MCF 10A (cell line): ENCODE measurements around the gene DHX30. TPM values are rescaled to one million over a fixed set of nuclear protein-coding genes. Genes with fewer than 3 reads are reported as not detected.

ENCODE experiments used
- BruUV-seq: library from RNA; stranded (reverse); fragments of 400-500 nt; replicated peaks from 2 replicates; lab custom pipeline; 2021; lab: Mats Ljungman, UMichigan
- CTCF ChIA-PET: fragments of 300-600 bp; sonication (Branson Sonifier 250); formaldehyde crosslinking; extraction: SDS; loops from one replicate; lab custom pipeline; 2021; ENCODE audit warnings: antibody characterized with exemption, inconsistent platforms; lab: Yijun Ruan, JAX
- POLR2A ChIA-PET: fragments of 300-600, 350-650 bp; sonication (Branson Sonifier 250); formaldehyde crosslinking; extraction: SDS; loops from one replicate; lab custom pipeline; 2020; ENCODE audit warnings: antibody characterized with exemption, inconsistent platforms; lab: Yijun Ruan, JAX
- DNase-seq: peaks from one replicate; pipeline ENCODE4 v3.0.0-alpha.2; 2018; ENCODE audit not compliant: unreplicated experiment
- H3K27ac Mint-ChIP-seq: one replicate; pipeline ENCODE4 v1.8.0; 2022; ENCODE audit warnings: mild to moderate bottlenecking, low read depth, mixed read lengths; ENCODE audit not compliant: unreplicated experiment
- H3K27me3 Mint-ChIP-seq: one replicate; pipeline ENCODE4 v1.8.0; 2022; ENCODE audit warnings: mixed read lengths; ENCODE audit not compliant: insufficient read depth, unreplicated experiment
- H3K36me3 Mint-ChIP-seq: one replicate; pipeline ENCODE4 v1.8.0; 2022; ENCODE audit warnings: mild to moderate bottlenecking, moderate library complexity, mixed read lengths; ENCODE audit not compliant: insufficient read depth, unreplicated experiment
- H3K4me1 Mint-ChIP-seq: one replicate; pipeline ENCODE4 v1.8.0; 2022; ENCODE audit warnings: mixed read lengths; ENCODE audit not compliant: insufficient read depth, unreplicated experiment
- H3K4me3 Mint-ChIP-seq: one replicate; pipeline ENCODE4 v1.8.0; 2022; ENCODE audit warnings: mild to moderate bottlenecking, moderate library complexity, mixed read lengths; ENCODE audit not compliant: unreplicated experiment
- H3K9me3 Mint-ChIP-seq: one replicate; pipeline ENCODE4 v1.8.0; 2022; ENCODE audit warnings: mixed read lengths; ENCODE audit not compliant: unreplicated experiment
- CTCF ChIP-seq: fragments of 200-600 bp; IDR thresholded peaks from one replicate; pipeline ENCODE4 v1.8.0; 2022; ENCODE audit warnings: antibody characterized with exemption, mild to moderate bottlenecking; ENCODE audit not compliant: unreplicated experiment
- intact Hi-C: fragments of 100-400 bp; cut with micrococcal nuclease; formaldehyde crosslinking; loops from 2 replicates; pipeline ENCODE4 v1.14.1; 2022
- total RNA-seq: library from RNA; stranded (reverse); gene quantifications from 2 replicates; pipeline ENCODE4 v1.2.3, GENCODE V29; 2022

Gene DHX30
- total RNA-seq, 1 experiment from 2014 or later, result 86.2 TPM

- Mint-ChIP-seq H3K27me3 (no peaks in the 10 kb centered on the region), H3K36me3 (peaks cover 37% of the 10 kb centered on the region), H3K9me3 (no peaks in the 10 kb centered on the region), H3K4me1 (peaks cover 12% of the 10 kb centered on the region), H3K27ac (peak overlapping the region; percentile 97), H3K4me3 (peak overlapping the region; percentile 94)
- POLR2A ChIA-PET, result interaction anchor here (1.2 to 2.6 kb wide), 2 partner anchors 13 to 22 kb away, joined by 3 to 20 read pairs; no protein-coding TSS in a partner anchor
- BruUV-seq, result no TSS peak
- DNase-seq, result no peak
- no peak for TF ChIP-seq CTCF
- intact Hi-C loops, result loop anchor here (5.0 kb wide), 1 partner anchor 281 kb away; no protein-coding TSS in a partner anchor
- CTCF ChIA-PET, result interaction anchor here (0.7 to 1.2 kb wide), 2 partner anchors 20 to 22 kb away, joined by 4 to 5 read pairs; no protein-coding TSS in a partner anchor
Observed at GRCh38 chr3:47803480-47804025, 615 bp downstream of the DHX30 start.

- intact Hi-C loops, result loop anchor here (5.0 kb wide), 1 partner anchor 282 kb away; no protein-coding TSS in a partner anchor
- Mint-ChIP-seq H3K27ac (no peak overlapping the region), H3K27me3 (no peaks in the 10 kb centered on the region), H3K4me3 (peak overlapping the region; percentile 94), H3K4me1 (peaks cover 12% of the 10 kb centered on the region), H3K36me3 (peaks cover 47% of the 10 kb centered on the region), H3K9me3 (no peaks in the 10 kb centered on the region)
- DNase-seq, result peak; percentile 11
- ChIA-PET POLR2A (interaction anchor here (0.6 to 2.6 kb wide), 6 partner anchors 9 to 424 kb away, joined by 3 to 20 read pairs (median 4); no protein-coding TSS in a partner anchor), CTCF (interaction anchor here (0.6 to 1.6 kb wide), 5 partner anchors 19 to 387 kb away, joined by 3 to 6 read pairs (median 4); no protein-coding TSS in a partner anchor)
- no peak for TF ChIP-seq CTCF
- TSS peak; percentile 35 for BruUV-seq
Observed at GRCh38 chr3:47804577-47804976, 1.6 kb downstream of the DHX30 start.

GRCh38 chr3:47813551-47814177 lies 10.7 kb downstream of the DHX30 start:
- BruUV-seq, result no TSS peak
- intact Hi-C loops, result no loop called here
- no peaks in the 10 kb centered on the region for H3K9me3 Mint-ChIP-seq
- CTCF ChIA-PET, result interaction anchor here (0.6 to 1.5 kb wide), 2 partner anchors 11 to 168 kb away, joined by 3 to 5 read pairs; no protein-coding TSS in a partner anchor
- H3K27me3 Mint-ChIP-seq, result no peaks in the 10 kb centered on the region
- no peak for DNase-seq
- POLR2A ChIA-PET, result interaction anchor here (1.5 to 1.6 kb wide), 2 partner anchors 9 to 12 kb away, joined by 4 read pairs; no protein-coding TSS in a partner anchor
- no peak overlapping the region for H3K4me3 Mint-ChIP-seq
- no peak overlapping the region for H3K27ac Mint-ChIP-seq
- H3K4me1 Mint-ChIP-seq, result no peaks in the 10 kb centered on the region
- H3K36me3 Mint-ChIP-seq, result peaks cover 68% of the 10 kb centered on the region
- TF ChIP-seq CTCF, result no peak

- Mint-ChIP-seq H3K27ac (no peak overlapping the region), H3K4me3 (no peak overlapping the region), H3K9me3 (no peaks in the 10 kb centered on the region), H3K4me1 (no peaks in the 10 kb centered on the region), H3K36me3 (peaks cover 50% of the 10 kb centered on the region), H3K27me3 (no peaks in the 10 kb centered on the region)
- BruUV-seq, result no TSS peak
- POLR2A ChIA-PET, result no interaction called here
- no peak for DNase-seq
- CTCF ChIA-PET, result no interaction called here
- no peak for TF ChIP-seq CTCF
- intact Hi-C loops, result no loop called here
Observed at GRCh38 chr3:47817609-47818008, 14.7 kb downstream of the DHX30 start.
